Measurements from ENCODE around the gene CCDC28B. TPM values are rescaled to one million over a fixed set of nuclear protein-coding genes. Genes with fewer than 3 reads are reported as not detected.

The CCDC28B gene
- 31.3 TPM for total RNA-seq

DNA sequence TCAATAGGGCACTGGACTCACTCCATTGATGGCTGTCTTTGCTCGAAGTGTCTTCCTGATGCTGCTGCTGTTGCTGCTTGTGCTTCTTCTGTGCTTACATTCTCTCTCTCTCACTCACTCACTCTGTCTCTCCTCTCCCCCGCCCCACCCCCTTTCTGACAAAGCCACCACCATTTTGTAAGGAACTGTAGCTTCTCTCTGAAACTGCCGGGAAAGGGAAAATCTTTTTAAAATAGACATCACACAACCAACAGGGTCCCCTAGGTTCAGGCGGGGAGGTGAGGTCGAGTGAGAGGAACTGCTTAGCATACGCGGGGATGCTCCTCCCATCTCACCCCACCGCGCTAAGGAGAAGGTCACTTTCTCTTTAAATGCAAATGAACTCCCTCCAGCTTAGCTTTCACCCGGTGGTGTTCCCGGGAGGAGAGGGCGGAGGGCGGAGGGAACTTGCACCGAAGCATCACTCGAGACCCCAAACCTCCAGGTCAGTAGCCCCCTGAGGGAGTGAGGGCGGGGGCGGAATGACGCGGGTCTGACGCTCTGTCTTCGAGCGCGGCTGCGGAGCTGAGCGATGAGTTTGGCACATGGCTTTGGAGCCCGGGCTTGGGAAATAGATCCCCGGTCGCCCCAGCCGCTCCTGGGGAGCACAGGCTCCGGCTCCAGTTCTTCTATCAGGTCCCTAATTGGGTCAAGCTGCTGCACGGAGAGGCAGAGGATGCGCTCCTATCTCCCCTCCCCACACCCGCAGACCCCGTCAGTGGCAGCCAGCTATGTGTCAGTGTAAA is at the start of gene CCDC28B:
Gene CCDC28B, plus strand, starts transcription at position 370 of the 785 bp plus-strand sequence. CDS start 1,341 bp downstream, outside the sequence.

DNA sequence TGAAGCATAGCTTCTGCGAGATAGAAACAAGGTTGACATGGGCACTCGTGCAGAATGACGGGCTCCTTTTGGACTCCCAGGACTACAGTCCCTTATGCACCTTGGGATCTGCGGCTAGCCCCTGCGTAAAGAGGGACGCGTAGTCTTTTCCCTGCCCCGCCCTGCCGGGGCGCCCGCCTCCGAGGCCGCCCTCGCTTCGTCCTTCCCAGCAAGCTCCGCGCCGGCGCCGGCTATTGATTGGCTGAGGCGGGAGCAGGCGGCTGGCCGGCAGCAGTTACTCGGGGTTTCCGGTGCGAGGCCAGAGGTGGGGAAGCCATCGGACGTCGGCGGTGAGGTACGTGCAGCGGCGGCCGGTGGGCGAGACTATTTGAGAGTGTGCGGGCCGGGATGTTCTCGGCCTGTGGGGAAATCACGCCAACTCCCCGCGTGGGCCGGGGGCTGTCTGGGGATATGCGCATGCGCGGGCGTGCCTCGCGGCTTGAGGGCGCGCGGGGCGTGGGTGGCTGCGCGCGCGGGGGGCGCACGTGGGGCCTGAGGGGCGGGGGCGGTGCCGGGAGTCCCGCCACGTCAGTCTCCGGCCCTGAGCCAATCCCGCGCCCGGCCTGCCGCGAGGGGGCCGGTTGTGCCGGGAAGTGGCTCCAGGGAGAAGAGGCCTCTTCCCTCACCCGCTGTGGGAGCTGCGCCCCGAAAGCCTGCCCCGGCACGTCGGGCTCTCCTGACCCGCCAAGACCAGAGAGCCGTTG is 20.8 kb upstream of the CCDC28B start, which contains the start of gene TXLNA:
Gene TXLNA, plus strand, starts transcription at position 233 of the 743 bp plus-strand sequence. CDS start 671 bp downstream, outside the sequence.

DNA sequence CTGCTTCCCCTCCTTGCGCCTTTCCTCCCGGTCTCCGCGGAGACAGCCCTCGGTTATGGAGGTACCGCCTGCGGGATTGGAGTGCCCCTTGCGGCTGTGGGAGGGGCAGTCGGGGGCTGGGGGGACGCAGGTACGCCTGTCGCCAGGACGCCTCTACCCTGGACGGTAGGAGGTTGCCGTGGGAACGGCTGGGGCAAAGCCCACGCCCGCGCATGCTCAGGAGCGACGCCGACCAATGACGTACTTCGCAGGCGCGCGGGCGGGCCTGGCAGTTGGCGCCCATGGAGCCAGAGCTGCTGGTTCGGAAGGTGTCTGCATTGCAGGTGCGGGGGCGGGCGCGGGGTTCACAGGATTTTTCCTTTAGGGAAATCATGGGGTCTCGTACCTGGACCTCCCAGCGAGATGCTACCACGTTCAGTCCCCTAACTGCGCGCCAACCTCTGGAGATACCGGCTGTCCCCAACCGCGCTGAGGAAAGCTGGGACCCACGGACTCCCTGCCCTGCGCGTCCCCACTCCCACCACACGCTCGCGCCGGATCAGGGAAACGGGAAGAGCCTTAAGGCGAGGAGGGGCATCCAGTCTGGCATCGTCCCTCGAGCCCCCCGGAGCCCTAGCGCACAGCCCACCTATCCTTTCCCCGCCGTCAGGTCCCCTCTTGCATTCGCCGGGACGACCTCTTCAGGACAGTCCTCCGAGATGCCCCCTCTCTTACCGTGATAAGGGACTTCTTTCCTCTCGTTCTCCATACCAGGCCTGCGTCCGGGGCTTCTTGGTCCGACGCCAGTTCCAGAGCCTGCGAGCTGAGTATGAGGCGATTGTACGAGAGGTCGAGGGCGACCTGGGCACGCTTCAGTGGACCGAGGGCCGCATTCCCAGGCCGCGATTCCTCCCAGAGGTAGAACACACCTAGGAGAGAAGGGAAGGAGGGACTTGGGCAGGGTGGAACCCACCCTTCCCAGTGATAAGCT is 5.3 kb downstream of the CCDC28B start, which contains the start of gene IQCC:
Gene IQCC, plus strand, starts transcription at position 271 of the 970 bp plus-strand sequence. Its CDS starts 11 bp downstream, at position 282.

DNA sequence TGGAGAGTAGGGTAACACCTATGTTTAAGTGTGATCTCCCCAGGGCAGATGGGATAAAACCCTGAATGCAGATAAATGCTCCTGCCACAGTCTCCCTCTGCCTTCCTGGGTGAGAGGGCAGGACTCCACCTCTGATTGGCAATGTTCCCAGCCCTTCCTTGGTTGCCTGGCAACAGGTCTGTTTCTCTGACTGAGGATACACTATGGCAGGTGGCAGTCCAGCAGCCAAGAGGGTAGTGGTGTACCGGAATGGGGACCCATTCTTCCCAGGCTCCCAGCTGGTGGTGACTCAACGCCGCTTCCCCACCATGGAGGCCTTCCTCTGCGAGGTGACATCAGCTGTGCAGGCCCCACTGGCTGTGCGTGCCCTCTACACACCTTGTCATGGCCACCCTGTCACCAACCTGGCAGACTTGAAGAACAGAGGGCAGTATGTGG is 8.5 kb downstream of the CCDC28B start, which contains the start of gene DCDC2B:
Gene DCDC2B, plus strand, starts transcription at position 199 of the 438 bp plus-strand sequence. Its CDS starts 5 bp downstream, at position 204.

DNA sequence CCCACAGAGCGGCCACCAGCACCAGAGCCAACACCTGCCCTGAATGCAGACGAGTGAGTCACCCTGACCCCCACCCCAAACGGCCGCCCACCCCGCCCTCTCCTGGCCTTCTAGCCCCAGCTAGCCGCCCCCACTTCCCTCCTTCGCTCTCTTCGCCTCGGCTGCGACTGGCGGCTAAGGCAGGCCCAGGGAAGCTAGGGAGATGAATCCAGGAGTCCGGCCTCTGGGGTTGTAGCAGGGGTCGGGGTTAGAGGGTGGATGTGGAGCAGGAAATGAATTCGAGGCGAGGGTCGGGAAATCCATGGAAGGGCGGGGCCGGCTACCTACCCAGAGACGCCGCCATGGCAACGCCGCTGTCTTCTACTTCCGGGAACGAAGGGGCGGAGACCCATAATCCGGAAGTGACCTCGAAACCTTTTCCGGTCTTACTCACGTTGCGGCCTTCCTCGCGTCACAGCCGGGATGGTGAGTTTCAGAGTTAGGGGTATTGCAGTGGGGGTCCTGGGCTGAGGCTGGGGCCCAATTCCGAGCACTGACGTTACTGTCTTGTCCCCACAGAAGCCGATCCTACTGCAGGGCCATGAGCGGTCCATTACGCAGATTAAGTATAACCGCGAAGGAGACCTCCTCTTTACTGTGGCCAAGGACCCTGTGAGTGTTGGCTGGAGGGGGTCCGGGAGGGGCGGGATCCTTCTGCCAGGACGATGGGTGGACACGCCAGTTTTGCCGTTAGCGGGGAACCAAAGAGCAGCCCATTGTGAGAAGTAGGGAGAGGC is 21.8 kb downstream of the CCDC28B start, which contains the start of the genes EIF3I and TMEM234:
Gene EIF3I, plus strand, starts transcription at position 428 of the 776 bp plus-strand sequence. Its CDS starts 35 bp downstream, at position 463.
Gene TMEM234, minus strand, starts transcription at position 374 of the 776 bp plus-strand sequence. Its CDS starts 31 bp downstream, at position 343.

DNA sequence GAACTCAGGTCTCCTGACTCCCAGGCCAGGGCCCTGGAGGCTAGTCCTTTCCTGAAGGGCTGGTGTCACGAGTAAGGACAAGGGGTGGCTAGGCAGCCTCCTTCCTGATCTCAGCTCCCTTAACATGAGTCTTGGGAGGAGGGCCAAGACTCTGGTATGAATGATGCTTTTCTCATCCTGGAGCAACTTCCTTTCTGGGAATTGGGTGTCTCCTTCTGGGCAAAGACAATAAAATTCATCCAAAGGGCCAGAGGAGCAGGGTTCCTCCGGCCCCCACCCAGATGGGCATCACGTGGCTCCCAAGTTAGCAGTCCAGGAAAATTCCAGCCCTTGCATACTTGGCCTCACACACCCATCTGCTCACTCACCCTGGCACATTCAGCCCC is 46.5 kb downstream of the CCDC28B start, which contains the start of gene FAM167B:
Gene FAM167B, plus strand, starts transcription at position 335 of the 386 bp plus-strand sequence. CDS start 200 bp downstream, outside the sequence.

DNA sequence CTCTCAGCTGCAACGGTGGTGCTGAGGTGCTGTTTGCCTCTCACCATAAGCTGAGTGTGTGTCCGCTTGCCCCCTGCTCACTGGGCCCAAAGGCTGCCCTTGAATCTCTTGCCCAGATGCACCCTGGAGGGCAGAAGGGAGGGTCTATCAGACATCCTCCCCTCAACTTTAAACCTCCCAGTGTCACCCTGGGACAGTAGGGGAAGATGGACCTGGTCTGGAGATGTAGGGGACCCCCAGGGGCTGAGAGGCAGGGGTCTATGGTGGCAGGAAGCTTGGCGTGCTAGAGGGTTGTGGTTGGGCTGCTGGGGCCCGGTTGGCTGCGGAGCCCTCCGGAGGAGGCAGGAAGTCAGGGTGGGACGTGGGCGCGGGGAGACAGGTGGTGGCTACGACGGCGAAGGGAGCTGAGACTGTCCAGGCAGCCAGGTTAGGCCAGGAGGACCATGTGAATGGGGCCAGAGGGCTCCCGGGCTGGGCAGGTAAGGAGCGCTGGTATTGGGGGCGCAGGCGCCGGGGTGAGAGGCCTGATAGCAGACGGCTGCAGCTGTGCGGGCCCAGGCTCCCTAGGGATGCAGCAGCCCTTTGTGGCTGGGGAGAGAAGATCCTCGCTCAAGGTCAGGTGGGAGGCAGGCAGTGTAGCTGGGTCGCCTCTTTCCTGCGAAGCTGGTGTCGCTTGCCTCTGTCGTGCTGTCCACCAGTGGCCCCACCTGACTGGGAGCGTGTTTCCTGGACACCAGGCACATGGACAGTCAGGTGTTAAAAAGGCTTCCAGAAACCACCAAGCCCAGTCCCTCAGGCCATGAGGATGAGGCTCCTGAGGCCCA is 50.7 kb downstream of the CCDC28B start, which contains the start of gene LCK:
Gene LCK, plus strand, starts transcription at position 373 of the 824 bp plus-strand sequence. CDS start 23,065 bp downstream, outside the sequence.

Other genes with a start within 250 kb of the CCDC28B start
- 128 TPM for gene KHDRBS1, start 186.7 kb upstream of the CCDC28B start, total RNA-seq
- 7.8 TPM for gene TMEM39B, start 127.7 kb upstream of the CCDC28B start, total RNA-seq
- 30.0 TPM for gene KPNA6, start 92.5 kb upstream of the CCDC28B start, total RNA-seq
- gene TXLNA, start 20.9 kb upstream of the CCDC28B start, total RNA-seq: 23.5 TPM
- 4.1 TPM for gene IQCC, start 5.1 kb downstream of the CCDC28B start, total RNA-seq
- gene DCDC2B, start 8.5 kb downstream of the CCDC28B start, total RNA-seq: not detected
- 29.4 TPM for gene TMEM234, start 21.8 kb downstream of the CCDC28B start, total RNA-seq
- gene EIF3I, start 21.8 kb downstream of the CCDC28B start, total RNA-seq: 75.7 TPM
- gene FAM167B, start 46.6 kb downstream of the CCDC28B start, total RNA-seq: not detected
- not detected for gene LCK, start 50.7 kb downstream of the CCDC28B start, total RNA-seq
- 41.6 TPM for gene HDAC1, start 91.5 kb downstream of the CCDC28B start, total RNA-seq
- gene MARCKSL1, start 135.6 kb downstream of the CCDC28B start, total RNA-seq: 332 TPM
- 5.0 TPM for gene FAM229A, start 161.9 kb downstream of the CCDC28B start, total RNA-seq
- gene TSSK3, start 161.9 kb downstream of the CCDC28B start, total RNA-seq: not detected
- gene BSDC1, start 193.8 kb downstream of the CCDC28B start, total RNA-seq: 94.8 TPM

All from parietal lobe (tissue), 1 donor.